ENCODE results near the gene ALDH1A2.

Gene ALDH1A2

DNA sequence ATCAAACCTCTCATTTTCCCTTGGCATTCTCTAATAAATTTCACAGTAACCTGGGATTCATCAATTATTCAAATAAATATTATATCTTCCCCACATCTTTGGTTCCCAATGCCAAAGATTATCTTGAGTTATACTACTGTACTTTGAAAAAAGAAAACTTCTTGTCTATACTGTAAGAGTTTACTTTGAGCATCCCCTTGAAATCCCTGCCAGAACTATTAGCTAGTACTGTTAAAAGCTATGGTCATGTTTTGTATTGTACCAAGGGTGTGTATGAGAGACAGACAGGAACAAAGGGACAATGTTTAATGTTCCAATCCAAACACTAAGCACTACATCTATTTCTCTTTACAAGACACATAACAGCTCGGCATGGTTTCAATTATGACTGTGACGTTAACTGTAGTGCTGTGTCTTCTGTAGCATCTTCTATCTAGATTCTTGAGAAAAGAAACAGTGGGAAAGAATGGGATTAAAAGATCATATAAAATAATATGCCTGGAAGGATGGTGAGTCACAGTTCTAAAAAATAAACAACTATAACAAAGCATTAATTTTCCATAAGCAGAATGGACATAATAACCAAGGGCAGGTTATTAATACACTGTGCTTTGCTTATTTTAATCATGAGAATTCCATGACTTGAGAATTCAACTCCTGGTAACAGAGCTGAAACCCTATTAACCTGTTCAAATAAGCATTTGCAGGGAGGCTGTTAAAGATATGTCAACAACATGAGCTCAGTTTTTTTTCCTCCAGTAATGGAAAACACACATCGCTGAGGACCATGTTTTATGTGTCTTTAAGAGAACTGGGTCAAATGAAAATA lies 71.1 kb downstream of the ALDH1A2 start:
- no peak overlapping the region for H3K4me3 ChIP-seq
- no peak for DNase-seq (ENCODE audit: low spot score in 2 of 2)
- no peaks in the 10 kb centered on the region for H3K36me3 ChIP-seq (replicated peaks)
- in situ Hi-C loops (cut with MboI; ENCODE audit: low sequenced_read_pairs), result no loop called here
- H3K27me3 ChIP-seq (ENCODE audit: low read depth), result peaks cover 4% of the 10 kb centered on the region; the same call in 1 of the 2 replicates
- no peaks in the 10 kb centered on the region for H3K4me1 ChIP-seq
- H3K9me3 ChIP-seq, result no peaks in the 10 kb centered on the region

DNA sequence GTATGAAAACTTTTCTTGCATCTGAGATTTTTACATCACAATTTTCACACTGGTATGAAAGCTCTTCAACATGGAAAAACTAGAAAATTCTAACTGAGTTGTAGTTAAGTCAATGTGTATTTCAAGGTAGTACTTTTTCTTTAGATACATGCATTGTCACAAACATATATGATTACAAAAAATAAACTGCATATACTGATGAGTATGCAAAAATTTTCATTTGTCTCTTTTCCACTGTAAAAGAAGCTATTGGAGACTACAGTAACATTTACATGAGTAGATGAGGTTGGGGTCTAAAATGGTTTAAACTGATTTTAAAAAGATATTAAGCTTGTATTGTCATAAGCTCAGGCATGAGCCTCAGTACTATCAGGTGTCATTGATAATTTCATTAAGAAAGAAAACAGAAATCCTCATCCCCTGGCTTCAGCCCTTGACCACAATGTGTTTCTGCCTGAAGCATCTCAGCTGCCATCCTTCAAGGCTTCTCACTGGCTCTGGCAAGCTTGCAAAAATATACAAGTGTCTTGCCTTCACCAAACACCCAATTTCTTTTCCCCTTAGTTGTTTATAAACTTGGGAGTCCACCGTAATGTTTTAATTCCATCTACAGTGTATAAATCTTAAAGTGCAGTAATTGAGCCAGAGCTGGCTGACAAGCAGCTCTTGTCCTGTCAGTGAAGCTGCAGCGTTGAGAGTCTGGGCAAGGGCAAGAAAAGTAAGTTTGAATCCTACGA lies 71.9 kb downstream of the ALDH1A2 start:
- in situ Hi-C loops (cut with MboI; ENCODE audit: low sequenced_read_pairs), result no loop called here

DNA sequence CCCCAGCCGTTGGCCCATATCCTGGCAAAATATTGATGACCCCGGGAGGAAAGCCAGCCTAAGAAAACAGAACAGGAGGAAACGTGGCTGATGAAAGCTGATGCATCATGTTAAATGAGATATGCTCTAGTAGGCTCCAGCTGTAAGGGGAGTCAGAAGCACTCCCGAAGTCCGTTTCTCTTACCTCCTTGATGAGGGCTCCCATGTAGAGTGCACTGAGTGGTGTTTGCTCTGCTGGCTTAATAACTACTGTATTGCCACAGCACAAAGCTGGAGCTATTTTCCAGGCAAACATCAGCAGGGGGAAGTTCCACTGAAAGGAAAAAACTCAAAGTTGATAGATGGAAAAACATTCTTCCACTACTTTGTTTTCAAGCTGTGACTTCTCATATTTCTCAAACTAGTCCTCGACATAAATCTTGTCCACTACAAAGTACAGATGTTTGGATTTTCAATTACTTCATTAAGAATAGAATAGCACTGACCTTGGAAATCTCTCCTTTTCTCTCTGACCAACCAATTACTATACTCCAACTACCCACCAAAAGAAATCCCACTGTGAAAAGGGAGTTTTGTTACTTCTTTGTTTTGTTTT lies 72.7 kb downstream of the ALDH1A2 start:
- Histone ChIP-seq H3K27me3 (ENCODE audit: low read depth) (peaks cover 4% of the 10 kb centered on the region; the same call in 1 of the 2 replicates), H3K36me3 (replicated peaks) (no peaks in the 10 kb centered on the region)
- in situ Hi-C loops (cut with MboI; ENCODE audit: low sequenced_read_pairs), result no loop called here

More for the DNA sequence above, 71.9 kb downstream of the ALDH1A2 start:
- no peak for DNase-seq (ENCODE audit: low spot score in 2 of 2)
- no peaks in the 10 kb centered on the region for H3K9me3 ChIP-seq
- no peaks in the 10 kb centered on the region for H3K4me1 ChIP-seq
- no peaks in the 10 kb centered on the region for H3K36me3 ChIP-seq (replicated peaks)
- H3K27me3 ChIP-seq (ENCODE audit: low read depth), result peaks cover 4% of the 10 kb centered on the region; the same call in 1 of the 2 replicates
- H3K4me3 ChIP-seq, result no peak overlapping the region

GRCh38 chr15:57973534-57973933 lies 92.0 kb downstream of the ALDH1A2 start:
- H3K36me3 ChIP-seq (replicated peaks), result no peaks in the 10 kb centered on the region
- in situ Hi-C loops (cut with MboI; ENCODE audit: low sequenced_read_pairs), result no loop called here

More for the DNA sequence above, 72.7 kb downstream of the ALDH1A2 start:
- Histone ChIP-seq H3K9me3 (no peaks in the 10 kb centered on the region), H3K4me3 (no peak overlapping the region), H3K4me1 (no peaks in the 10 kb centered on the region)
- DNase-seq (ENCODE audit: low spot score in 2 of 2), result no peak

GRCh38 chr15:57972864-57973263 lies 92.6 kb downstream of the ALDH1A2 start:
- Histone ChIP-seq H3K36me3 (replicated peaks) (no peaks in the 10 kb centered on the region), H3K4me3 (no peak overlapping the region), H3K9me3 (no peaks in the 10 kb centered on the region), H3K27me3 (ENCODE audit: low read depth) (no peaks in the 10 kb centered on the region), H3K4me1 (no peaks in the 10 kb centered on the region)
- in situ Hi-C loops (cut with MboI; ENCODE audit: low sequenced_read_pairs), result no loop called here
- no peak for DNase-seq (ENCODE audit: low spot score in 2 of 2)

More at GRCh38 chr15:57973534-57973933, 92.0 kb downstream of the ALDH1A2 start:
- no peak overlapping the region for H3K4me3 ChIP-seq
- no peaks in the 10 kb centered on the region for H3K4me1 ChIP-seq
- no peaks in the 10 kb centered on the region for H3K9me3 ChIP-seq
- no peaks in the 10 kb centered on the region for H3K27me3 ChIP-seq (ENCODE audit: low read depth)
- DNase-seq (ENCODE audit: low spot score in 2 of 2), result no peak

DNA sequence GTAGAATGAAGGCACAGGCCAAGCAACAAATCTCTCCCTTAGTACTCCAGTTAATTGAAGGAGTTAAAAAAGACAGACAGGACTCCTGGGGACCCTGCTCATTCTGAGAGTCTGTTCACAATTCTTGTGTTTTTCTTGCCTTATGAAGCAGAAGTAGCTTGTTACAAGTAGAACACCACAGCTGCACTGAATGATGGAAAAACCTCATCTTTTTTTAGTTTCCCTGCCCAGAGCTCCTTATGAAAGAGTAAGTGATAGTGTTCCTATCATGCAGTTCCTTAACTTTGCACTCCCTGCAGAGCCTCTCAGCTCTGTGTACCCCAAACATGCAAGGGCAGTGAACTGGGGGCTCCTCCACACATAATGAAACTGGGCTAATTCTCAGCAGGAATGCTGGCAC lies 95.5 kb downstream of the ALDH1A2 start:
- H3K27me3 ChIP-seq (ENCODE audit: low read depth), result no peaks in the 10 kb centered on the region
- H3K9me3 ChIP-seq, result no peaks in the 10 kb centered on the region
- no peak overlapping the region for H3K4me3 ChIP-seq
- H3K4me1 ChIP-seq, result no peaks in the 10 kb centered on the region
- H3K36me3 ChIP-seq (replicated peaks), result no peaks in the 10 kb centered on the region
- in situ Hi-C loops (cut with MboI; ENCODE audit: low sequenced_read_pairs), result no loop called here
- DNase-seq (ENCODE audit: low spot score in 2 of 2), result no peak

GRCh38 chr15:57969355-57969754 lies 96.2 kb downstream of the ALDH1A2 start:
- no peaks in the 10 kb centered on the region for H3K36me3 ChIP-seq (replicated peaks)
- H3K4me3 ChIP-seq, result no peak overlapping the region
- H3K27me3 ChIP-seq (ENCODE audit: low read depth), result no peaks in the 10 kb centered on the region
- no peaks in the 10 kb centered on the region for H3K9me3 ChIP-seq
- in situ Hi-C loops (cut with MboI; ENCODE audit: low sequenced_read_pairs), result no loop called here
- H3K4me1 ChIP-seq, result no peaks in the 10 kb centered on the region
- peak in 1 of 2 experiments; percentile 20 for DNase-seq (ENCODE audit: low spot score in 2 of 2)

DNA sequence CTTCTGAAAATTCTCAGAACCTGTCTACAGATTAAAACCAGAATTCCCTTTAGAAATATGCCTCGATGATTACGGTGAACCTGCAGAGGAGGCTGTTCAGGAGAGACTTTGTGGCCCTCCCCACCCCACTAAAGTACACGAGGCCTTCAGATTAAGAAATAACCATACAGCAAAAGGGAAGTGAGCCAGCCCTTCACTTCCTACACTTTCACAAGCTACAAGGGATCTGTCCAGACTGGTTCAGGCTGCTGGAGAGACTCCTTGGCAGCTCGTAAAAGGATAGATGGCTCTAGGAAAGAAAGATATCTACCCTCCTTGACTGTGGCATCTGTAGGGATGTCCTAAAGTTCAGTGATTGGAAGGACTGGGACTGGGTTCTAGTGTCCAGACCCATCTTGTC lies 102.6 kb downstream of the ALDH1A2 start:
- H3K36me3 ChIP-seq (replicated peaks), result no peaks in the 10 kb centered on the region
- in situ Hi-C loops (cut with MboI; ENCODE audit: low sequenced_read_pairs), result no loop called here
- H3K4me3 ChIP-seq, result no peak overlapping the region
- H3K27me3 ChIP-seq (ENCODE audit: low read depth), result no peaks in the 10 kb centered on the region
- H3K9me3 ChIP-seq, result no peaks in the 10 kb centered on the region
- H3K4me1 ChIP-seq, result no peaks in the 10 kb centered on the region
- DNase-seq (ENCODE audit: low spot score in 2 of 2), result no peak

- in situ Hi-C loops (cut with MboI; ENCODE audit: low sequenced_read_pairs), result no loop called here
- Histone ChIP-seq H3K4me3 (no peak overlapping the region), H3K36me3 (replicated peaks) (no peaks in the 10 kb centered on the region), H3K27me3 (ENCODE audit: low read depth) (no peaks in the 10 kb centered on the region), H3K4me1 (no peaks in the 10 kb centered on the region), H3K9me3 (no peaks in the 10 kb centered on the region)
- DNase-seq (ENCODE audit: low spot score in 2 of 2), result no peak
These were observed 103.6 kb downstream of the ALDH1A2 start for GRCh38 chr15:57961919-57962318.

DNA sequence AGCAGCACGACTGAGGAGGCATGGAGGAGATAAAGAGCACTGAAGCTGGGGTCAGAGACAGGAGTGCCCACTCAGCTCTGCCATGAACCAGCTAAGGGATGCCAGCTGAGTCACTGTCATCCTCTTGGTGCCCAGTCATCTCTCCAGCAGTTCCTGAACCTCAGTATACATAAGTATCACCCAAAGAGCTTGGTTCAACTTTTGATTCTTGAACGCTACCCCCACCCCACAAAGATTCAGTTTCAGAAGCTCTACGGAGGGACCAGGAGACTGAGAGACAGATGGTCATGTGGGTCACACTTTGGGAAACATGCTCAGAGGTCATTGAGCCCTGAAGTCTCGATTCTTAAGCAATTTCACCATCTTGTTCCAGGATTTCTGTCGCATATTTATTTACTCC lies 108.4 kb downstream of the ALDH1A2 start:
- H3K4me1 ChIP-seq, result no peaks in the 10 kb centered on the region
- H3K9me3 ChIP-seq, result no peaks in the 10 kb centered on the region
- H3K4me3 ChIP-seq, result no peak overlapping the region
- no peaks in the 10 kb centered on the region for H3K36me3 ChIP-seq (replicated peaks)
- in situ Hi-C loops (cut with MboI; ENCODE audit: low sequenced_read_pairs), result no loop called here
- DNase-seq (ENCODE audit: low spot score in 2 of 2), result no peak
- H3K27me3 ChIP-seq (ENCODE audit: low read depth), result no peaks in the 10 kb centered on the region

DNA sequence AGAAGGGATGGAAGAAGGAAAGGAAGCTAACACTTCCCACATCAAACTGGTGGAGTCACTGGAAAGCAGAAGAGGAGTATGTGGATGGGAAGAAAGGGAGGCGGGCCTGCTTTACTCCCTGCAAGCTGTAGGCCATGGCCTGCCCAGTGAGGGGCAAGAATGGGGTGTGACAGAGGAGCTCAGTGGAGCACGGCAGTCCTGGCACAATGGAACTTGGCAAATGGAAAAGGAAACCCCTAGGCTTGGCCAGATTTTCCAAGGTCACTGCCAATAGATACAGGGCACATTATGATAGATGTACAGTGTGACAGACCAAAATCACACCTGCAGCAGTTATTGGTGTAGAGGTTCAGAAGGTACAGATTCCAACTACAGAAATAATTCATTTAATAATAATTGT lies 111.6 kb downstream of the ALDH1A2 start:
- in situ Hi-C loops (cut with MboI; ENCODE audit: low sequenced_read_pairs), result no loop called here
- H3K9me3 ChIP-seq, result no peaks in the 10 kb centered on the region
- H3K4me3 ChIP-seq, result no peak overlapping the region
- H3K4me1 ChIP-seq, result no peaks in the 10 kb centered on the region
- H3K27me3 ChIP-seq (ENCODE audit: low read depth), result no peaks in the 10 kb centered on the region
- no peak for DNase-seq (ENCODE audit: low spot score in 2 of 2)
- no peaks in the 10 kb centered on the region for H3K36me3 ChIP-seq (replicated peaks)

GRCh38 chr15:57951328-57951932 lies 114.1 kb downstream of the ALDH1A2 start:
- H3K9me3 ChIP-seq, result no peaks in the 10 kb centered on the region
- H3K36me3 ChIP-seq (replicated peaks), result no peaks in the 10 kb centered on the region
- H3K4me1 ChIP-seq, result no peaks in the 10 kb centered on the region
- in situ Hi-C loops (cut with MboI; ENCODE audit: low sequenced_read_pairs), result no loop called here
- no peak overlapping the region for H3K4me3 ChIP-seq
- no peak for DNase-seq (ENCODE audit: low spot score in 2 of 2)
- H3K27me3 ChIP-seq (ENCODE audit: low read depth), result no peaks in the 10 kb centered on the region

GRCh38 chr15:57950381-57950946 lies 115.0 kb downstream of the ALDH1A2 start:
- no peaks in the 10 kb centered on the region for H3K4me1 ChIP-seq
- no peak for DNase-seq (ENCODE audit: low spot score in 2 of 2)
- H3K4me3 ChIP-seq, result no peak overlapping the region
- no peaks in the 10 kb centered on the region for H3K36me3 ChIP-seq (replicated peaks)
- in situ Hi-C loops (cut with MboI; ENCODE audit: low sequenced_read_pairs), result no loop called here
- H3K9me3 ChIP-seq, result no peaks in the 10 kb centered on the region
- no peaks in the 10 kb centered on the region for H3K27me3 ChIP-seq (ENCODE audit: low read depth)
